Fibroblast of the aortic adventitia (primary cell): ENCODE results near the gene HMG20A. TPM values are rescaled to one million over a fixed set of nuclear protein-coding genes. Genes with fewer than 3 reads are reported as not detected.

Source experiments
- DNase-seq: peaks from one replicate; pipeline ENCODE4 v3.0.0-alpha.2; 2010; ENCODE audit warnings: low read depth
- H3K4me3 ChIP-seq: 2 replicates; pipeline ENCODE4 v1.5.1; 2011; ENCODE audit warnings: low read depth, mild to moderate bottlenecking, control low read depth, low read length, moderate library complexity
- total RNA-seq: library from RNA; depleted of rRNA; stranded (reverse); fragments of >200 nt; gene quantifications from 2 replicates; pipeline ENCODE4 v1.2.3, GENCODE V29; 2012; ENCODE audit warnings: low replicate concordance
- TF ChIP-seq, protein P1 (sequence below): IDR thresholded peaks from 2 replicates; pipeline ENCODE4 v1.5.1; 2011; ENCODE audit warnings: mild to moderate bottlenecking, low read length, control low read depth, inconsistent platforms; ENCODE audit not compliant: insufficient read depth

HMG20A gene
- total RNA-seq, 1 donor = 28.7 TPM

GRCh38 chr15:77532067-77532710, 111.5 kb downstream of the HMG20A start:
- DNase-seq = no peak
- no peak overlapping the region for H3K4me3 ChIP-seq
- TF ChIP-seq, protein P1, sequence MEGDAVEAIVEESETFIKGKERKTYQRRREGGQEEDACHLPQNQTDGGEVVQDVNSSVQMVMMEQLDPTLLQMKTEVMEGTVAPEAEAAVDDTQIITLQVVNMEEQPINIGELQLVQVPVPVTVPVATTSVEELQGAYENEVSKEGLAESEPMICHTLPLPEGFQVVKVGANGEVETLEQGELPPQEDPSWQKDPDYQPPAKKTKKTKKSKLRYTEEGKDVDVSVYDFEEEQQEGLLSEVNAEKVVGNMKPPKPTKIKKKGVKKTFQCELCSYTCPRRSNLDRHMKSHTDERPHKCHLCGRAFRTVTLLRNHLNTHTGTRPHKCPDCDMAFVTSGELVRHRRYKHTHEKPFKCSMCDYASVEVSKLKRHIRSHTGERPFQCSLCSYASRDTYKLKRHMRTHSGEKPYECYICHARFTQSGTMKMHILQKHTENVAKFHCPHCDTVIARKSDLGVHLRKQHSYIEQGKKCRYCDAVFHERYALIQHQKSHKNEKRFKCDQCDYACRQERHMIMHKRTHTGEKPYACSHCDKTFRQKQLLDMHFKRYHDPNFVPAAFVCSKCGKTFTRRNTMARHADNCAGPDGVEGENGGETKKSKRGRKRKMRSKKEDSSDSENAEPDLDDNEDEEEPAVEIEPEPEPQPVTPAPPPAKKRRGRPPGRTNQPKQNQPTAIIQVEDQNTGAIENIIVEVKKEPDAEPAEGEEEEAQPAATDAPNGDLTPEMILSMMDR = no peak

DNA sequence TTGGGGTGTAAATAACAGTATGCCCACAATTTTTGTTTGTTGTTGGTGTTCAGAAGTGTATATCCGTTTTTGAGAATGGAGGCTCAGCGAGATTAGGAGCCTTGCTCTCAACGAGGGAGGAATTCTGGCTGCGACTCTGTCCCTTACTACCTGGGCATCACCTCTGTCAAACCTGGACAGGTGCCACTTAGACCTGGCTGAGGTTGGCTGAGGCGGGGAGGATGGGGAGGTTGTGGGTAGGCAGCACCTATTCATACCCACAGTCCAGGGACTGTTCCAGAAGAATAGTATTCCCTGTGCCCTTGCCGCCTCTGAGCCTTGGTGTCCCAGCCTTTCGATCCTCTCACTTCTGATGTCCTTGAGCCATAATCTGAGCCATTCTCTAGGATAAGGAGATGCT, 112.2 kb downstream of the HMG20A start:
- DNase-seq = no peak
- TF ChIP-seq, protein P1 = no peak
- no peak overlapping the region for H3K4me3 ChIP-seq

- no peak overlapping the region for H3K4me3 ChIP-seq
- DNase-seq = no peak
- TF ChIP-seq, protein P1 = no peak
Measured at GRCh38 chr15:77533578-77534430, 113.1 kb downstream of the HMG20A start.

Other genes starting within 250 kb of the HMG20A start
- gene PEAK1, start 784 bp upstream of the HMG20A start, total RNA-seq = 52.8 and 98.2 TPM in 2 replicates
- not detected in 2 replicates for gene LINGO1, start 212.0 kb downstream of the HMG20A start, total RNA-seq